ENCODE results near the gene ISCA2.

Gene ISCA2

DNA sequence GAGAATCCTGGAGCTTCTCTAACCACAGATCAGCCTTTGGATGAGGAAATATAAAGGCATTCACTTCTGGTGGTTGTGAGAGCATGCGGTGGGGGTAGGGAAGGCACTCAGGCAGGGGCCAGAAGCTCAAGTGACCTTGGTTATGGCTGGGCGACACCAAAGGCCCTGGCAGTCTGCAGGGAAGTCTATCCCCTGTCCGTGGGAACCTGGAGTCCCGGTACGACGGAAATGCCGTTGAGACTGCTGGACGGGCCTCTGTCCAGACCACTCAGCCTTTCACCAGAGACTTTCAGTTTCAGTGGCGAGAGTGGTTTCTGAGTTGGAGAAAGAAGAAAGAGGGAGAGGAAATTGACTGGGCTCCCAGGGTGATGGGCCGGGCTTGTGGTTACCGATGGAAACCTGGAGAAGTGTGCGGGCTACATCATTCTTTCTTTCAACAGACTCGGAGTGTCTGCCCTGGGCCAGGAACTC lies 20.9 kb downstream of the ISCA2 start:
- Histone ChIP-seq H3K4me1 (ENCODE audit: insufficient read depth, low read length, severe bottlenecking) (no peaks in the 10 kb centered on the region), H3K9me2 (ENCODE audit: low read depth, low read length) (no peaks in the 10 kb centered on the region), H3K27ac (ENCODE audit: low read depth, low read length, poor library complexity, severe bottlenecking) (no peak overlapping the region), H3K4me2 (ENCODE audit: low read length) (no peak overlapping the region), H3K36me3 (ENCODE audit: insufficient read depth, low read length) (no peaks in the 10 kb centered on the region), H4K20me1 (ENCODE audit: insufficient read depth, low read length) (no peaks in the 10 kb centered on the region), H3K27me3 (ENCODE audit: insufficient read depth, low read length) (no peaks in the 10 kb centered on the region), H3K9ac (ENCODE audit: low read length) (no peak overlapping the region), H3K4me3 (ENCODE audit: low read depth, low read length, poor library complexity, severe bottlenecking) (no peak overlapping the region), H3K79me2 (ENCODE audit: insufficient read depth, low read length) (no peaks in the 10 kb centered on the region), H3K9me3 (ENCODE audit: low read length) (no peaks in the 10 kb centered on the region), H3F3A (ENCODE audit: insufficient read depth, low read length) (no peaks in the 10 kb centered on the region), H2AFZ (ENCODE audit: low read length) (no peak overlapping the region)
- TF ChIP-seq, protein P1, sequence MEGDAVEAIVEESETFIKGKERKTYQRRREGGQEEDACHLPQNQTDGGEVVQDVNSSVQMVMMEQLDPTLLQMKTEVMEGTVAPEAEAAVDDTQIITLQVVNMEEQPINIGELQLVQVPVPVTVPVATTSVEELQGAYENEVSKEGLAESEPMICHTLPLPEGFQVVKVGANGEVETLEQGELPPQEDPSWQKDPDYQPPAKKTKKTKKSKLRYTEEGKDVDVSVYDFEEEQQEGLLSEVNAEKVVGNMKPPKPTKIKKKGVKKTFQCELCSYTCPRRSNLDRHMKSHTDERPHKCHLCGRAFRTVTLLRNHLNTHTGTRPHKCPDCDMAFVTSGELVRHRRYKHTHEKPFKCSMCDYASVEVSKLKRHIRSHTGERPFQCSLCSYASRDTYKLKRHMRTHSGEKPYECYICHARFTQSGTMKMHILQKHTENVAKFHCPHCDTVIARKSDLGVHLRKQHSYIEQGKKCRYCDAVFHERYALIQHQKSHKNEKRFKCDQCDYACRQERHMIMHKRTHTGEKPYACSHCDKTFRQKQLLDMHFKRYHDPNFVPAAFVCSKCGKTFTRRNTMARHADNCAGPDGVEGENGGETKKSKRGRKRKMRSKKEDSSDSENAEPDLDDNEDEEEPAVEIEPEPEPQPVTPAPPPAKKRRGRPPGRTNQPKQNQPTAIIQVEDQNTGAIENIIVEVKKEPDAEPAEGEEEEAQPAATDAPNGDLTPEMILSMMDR (IDR thresholded peaks at IDR 0.05; ENCODE audit: low read length), result no peak
- no peak for TF ChIP-seq EZH2 (IDR thresholded peaks at IDR 0.05; ENCODE audit: borderline replicate concordance, low read length)

DNA sequence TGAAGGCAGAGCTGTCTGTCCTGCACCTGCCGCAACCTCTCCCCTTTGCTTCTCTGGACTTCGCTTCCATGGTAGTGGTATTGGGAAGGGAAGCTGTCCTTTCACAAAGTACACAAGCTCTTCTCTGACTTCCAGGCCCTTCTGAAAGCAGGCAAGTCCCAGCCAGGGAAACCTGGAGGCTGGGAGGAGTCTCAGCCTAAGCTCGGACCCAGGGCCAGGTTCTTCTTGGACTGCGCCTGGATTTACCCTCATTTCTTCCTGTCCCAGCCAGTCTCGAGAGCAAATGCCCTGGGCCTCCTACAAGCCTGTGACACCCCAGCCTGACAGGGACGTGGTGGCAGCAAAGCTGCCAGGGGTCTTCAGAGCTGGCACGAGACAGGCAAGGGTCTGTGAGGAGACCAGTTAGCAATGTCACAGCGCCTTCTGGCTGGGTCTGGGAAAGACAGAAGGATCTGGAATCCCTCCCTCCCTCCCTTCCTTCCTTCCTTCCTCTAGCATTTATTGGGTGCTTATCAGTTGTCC lies 22.4 kb downstream of the ISCA2 start:
- no peaks in the 10 kb centered on the region for H3F3A ChIP-seq (ENCODE audit: insufficient read depth, low read length)
- no peaks in the 10 kb centered on the region for H3K79me2 ChIP-seq (ENCODE audit: insufficient read depth, low read length)
- no peaks in the 10 kb centered on the region for H3K9me2 ChIP-seq (ENCODE audit: low read depth, low read length)
- TF ChIP-seq EZH2 (IDR thresholded peaks at IDR 0.05; ENCODE audit: borderline replicate concordance, low read length), result no peak
- TF ChIP-seq, protein P1 (IDR thresholded peaks at IDR 0.05; ENCODE audit: low read length), result no peak
- no peaks in the 10 kb centered on the region for H3K9me3 ChIP-seq (ENCODE audit: low read length)
- H4K20me1 ChIP-seq (ENCODE audit: insufficient read depth, low read length), result no peaks in the 10 kb centered on the region
- H3K4me1 ChIP-seq (ENCODE audit: insufficient read depth, low read length, severe bottlenecking), result no peaks in the 10 kb centered on the region
- H3K27me3 ChIP-seq (ENCODE audit: insufficient read depth, low read length), result no peaks in the 10 kb centered on the region
- H3K4me3 ChIP-seq (ENCODE audit: low read depth, low read length, poor library complexity, severe bottlenecking), result no peak overlapping the region
- no peaks in the 10 kb centered on the region for H3K36me3 ChIP-seq (ENCODE audit: insufficient read depth, low read length)
- no peak overlapping the region for H3K4me2 ChIP-seq (ENCODE audit: low read length)
- no peak overlapping the region for H2AFZ ChIP-seq (ENCODE audit: low read length)
- H3K9ac ChIP-seq (ENCODE audit: low read length), result no peak overlapping the region
- H3K27ac ChIP-seq (ENCODE audit: low read depth, low read length, poor library complexity, severe bottlenecking), result no peak overlapping the region

DNA sequence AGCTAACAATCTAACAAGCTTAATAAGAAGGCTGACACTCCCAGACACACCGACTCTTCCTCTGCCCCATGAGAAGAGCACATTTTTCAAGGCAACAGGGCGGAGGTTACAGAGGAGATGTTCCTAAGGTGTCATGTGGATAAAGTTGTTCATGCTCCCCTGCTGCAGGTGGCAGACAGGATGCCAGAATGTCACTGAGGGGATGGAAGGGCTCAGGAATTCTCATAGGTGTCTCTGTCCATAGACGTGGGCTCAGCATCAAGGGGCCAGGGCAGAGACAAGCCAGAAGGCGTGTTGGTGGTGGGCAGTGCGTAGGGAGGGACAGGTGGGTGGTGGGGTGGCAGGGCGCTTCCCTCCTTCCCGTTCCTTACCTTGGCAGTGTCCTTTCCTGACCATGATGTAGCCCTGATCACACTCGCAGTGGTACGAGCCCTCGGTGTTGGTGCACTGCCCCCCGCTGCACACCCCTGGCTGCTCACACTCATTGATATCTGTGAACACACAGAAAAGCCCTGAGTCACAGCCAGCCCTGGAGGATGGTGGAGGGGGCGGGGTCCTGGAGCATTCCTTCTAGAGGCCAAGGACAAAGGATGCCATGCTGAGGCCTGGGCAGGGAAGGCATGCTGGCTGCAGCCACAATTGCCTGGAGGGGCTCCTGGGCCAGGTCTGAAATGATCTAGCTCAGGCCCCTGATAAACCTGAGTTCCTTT lies 23.0 kb downstream of the ISCA2 start:
- Histone ChIP-seq H3K36me3 (ENCODE audit: insufficient read depth, low read length) (no peaks in the 10 kb centered on the region), H3F3A (ENCODE audit: insufficient read depth, low read length) (no peaks in the 10 kb centered on the region), H2AFZ (ENCODE audit: low read length) (no peak overlapping the region), H3K9ac (ENCODE audit: low read length) (no peak overlapping the region), H3K27me3 (ENCODE audit: insufficient read depth, low read length) (no peaks in the 10 kb centered on the region), H4K20me1 (ENCODE audit: insufficient read depth, low read length) (no peaks in the 10 kb centered on the region), H3K79me2 (ENCODE audit: insufficient read depth, low read length) (no peaks in the 10 kb centered on the region), H3K4me3 (ENCODE audit: low read depth, low read length, poor library complexity, severe bottlenecking) (no peak overlapping the region), H3K27ac (ENCODE audit: low read depth, low read length, poor library complexity, severe bottlenecking) (no peak overlapping the region), H3K4me1 (ENCODE audit: insufficient read depth, low read length, severe bottlenecking) (no peaks in the 10 kb centered on the region), H3K9me2 (ENCODE audit: low read depth, low read length) (no peaks in the 10 kb centered on the region), H3K9me3 (ENCODE audit: low read length) (no peaks in the 10 kb centered on the region), H3K4me2 (ENCODE audit: low read length) (no peak overlapping the region)
- TF ChIP-seq EZH2 (IDR thresholded peaks at IDR 0.05; ENCODE audit: borderline replicate concordance, low read length), result no peak
